ENCODE results near the gene HDGF. TPM values are rescaled to one million over a fixed set of nuclear protein-coding genes. Genes with fewer than 3 reads are reported as not detected.

HDGF gene
- total and polyA plus RNA-seq, 2 of the 8 experiments (the other 6 are each of a cell fraction or from before 2014, with no cell fraction given): 145 to 391 TPM

DNA sequence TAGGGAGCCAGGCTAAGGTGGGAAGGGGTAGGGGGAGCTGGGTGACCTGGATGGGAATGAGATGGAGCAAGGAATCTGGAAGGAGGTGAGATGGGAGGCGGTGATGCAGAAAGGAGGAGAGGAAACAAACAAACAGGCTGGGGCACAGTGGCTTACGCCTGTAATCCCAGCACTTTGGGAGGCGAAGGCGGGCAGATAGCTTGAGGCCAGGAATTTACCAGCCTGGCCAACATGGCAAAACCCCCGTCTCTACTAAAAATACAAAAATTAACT, 56.8 kb downstream of the HDGF start:
- no peak overlapping the region for H3K23ac ChIP-seq (ENCODE audit: insufficient read length)
- ChIA-PET CTCF (ENCODE audit: partially characterized antibody) (interaction anchor here (0.6 to 66.0 kb wide), 7 partner anchors 7 to 165 kb away, joined by 3 to 4284 read pairs (median 132); partner anchors contain the start of genes BCAN, CRABP2, HAPLN2 and INSRR), POLR2A (ENCODE audit: partially characterized antibody) (interaction anchor here (1.1 to 13.9 kb wide), 7 partner anchors 10 to 62 kb away, joined by 3 to 530 read pairs (median 19); partner anchors contain the start of genes CRABP2, ISG20L2, METTL25B and NES)
- H2BK12ac ChIP-seq (ENCODE audit: low read depth, low read length): peak overlapping the region; percentile 99
- H3K4me2 ChIP-seq (ENCODE audit: insufficient read depth in 1 of 2, low read depth in 2 of 2, low read length in 2 of 2): peak overlapping the region; percentile 14 to 72
- peaks cover 10% of the 10 kb centered on the region; the same call in 1 of the 2 replicates for H3K23me2 ChIP-seq (ENCODE audit: low read depth, low read length)
- TF ChIP-seq, protein P1, sequence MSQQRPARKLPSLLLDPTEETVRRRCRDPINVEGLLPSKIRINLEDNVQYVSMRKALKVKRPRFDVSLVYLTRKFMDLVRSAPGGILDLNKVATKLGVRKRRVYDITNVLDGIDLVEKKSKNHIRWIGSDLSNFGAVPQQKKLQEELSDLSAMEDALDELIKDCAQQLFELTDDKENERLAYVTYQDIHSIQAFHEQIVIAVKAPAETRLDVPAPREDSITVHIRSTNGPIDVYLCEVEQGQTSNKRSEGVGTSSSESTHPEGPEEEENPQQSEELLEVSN (IDR thresholded peaks at IDR 0.05): no peak
- no peak for TF ChIP-seq SP4 (IDR thresholded peaks at IDR 0.05; ENCODE audit: low read length)
- TF ChIP-seq POLR2AphosphoS5 (IDR thresholded peaks at IDR 0.05; ENCODE audit: low read depth, low read length): no peak
- H2BK5ac ChIP-seq (ENCODE audit: low read depth, low read length): peak overlapping the region; percentile 97; the same call in 1 of the 2 replicates
- FAIRE-seq (no peak), DNase-seq (ENCODE audit: low read depth in 1 of 2, low spot score in 2 of 2) (no peak)
- H3K56ac ChIP-seq (replicated peaks; ENCODE audit: insufficient read length, low read depth, low read length): no peak overlapping the region
- no peak overlapping the region for H2AFZ ChIP-seq (ENCODE audit: low read length)
- no peak overlapping the region for H3K9ac ChIP-seq (replicated peaks in 1 of 4; ENCODE audit: extremely low read depth in 1 of 4, low read depth in 3 of 4, low read length in 3 of 4)
- peak overlapping the region; percentile 93 for H3K18ac ChIP-seq (ENCODE audit: extremely low read depth, low read length)
- no peaks in the 10 kb centered on the region for H3K79me2 ChIP-seq (ENCODE audit: control insufficient read depth in 1 of 2, insufficient read depth in 2 of 2, low read length in 2 of 2)
- no peaks in the 10 kb centered on the region for H3K79me1 ChIP-seq (ENCODE audit: low read depth, low read length)
- H4K5ac ChIP-seq (ENCODE audit: insufficient read length, low read depth, low read length): peak overlapping the region; percentile 44
- H2BK20ac ChIP-seq (ENCODE audit: low read length): peak overlapping the region; percentile 94
- peak overlapping the region; percentile 12 for H2BK120ac ChIP-seq (replicated peaks; ENCODE audit: low read depth, low read length)
- peak overlapping the region; percentile 74; the same call in 1 of the 2 replicates for H3K27ac ChIP-seq (ENCODE audit: low read depth, low read length)
- H4K8ac ChIP-seq (ENCODE audit: extremely low read depth, insufficient read depth, low read length): peak overlapping the region; percentile 19; the same call in 1 of the 2 replicates
- H3K14ac ChIP-seq (ENCODE audit: insufficient read length): no peak overlapping the region
- H3K4me1 ChIP-seq (replicated peaks in 1 of 4; ENCODE audit: control insufficient read depth in 3 of 4, insufficient read depth in 4 of 4, low read length in 3 of 4): peaks cover 24 to 45% (median 37%) of the 10 kb centered on the region in 4 experiments
- no peak overlapping the region for H3K4ac ChIP-seq (replicated peaks; ENCODE audit: insufficient read length, low read depth, low read length)
- peaks cover 0 to 7% (median 0%) of the 10 kb centered on the region in 4 experiments; a peak in 2 of 7 replicates for H3K27me3 ChIP-seq (replicated peaks in 1 of 4; ENCODE audit: control insufficient read depth in 3 of 4, extremely low read depth in 1 of 4, insufficient read depth in 3 of 4, low read length in 3 of 4)
- H3K4me3 ChIP-seq (ENCODE audit: extremely low read depth in 1 of 4, insufficient read depth in 2 of 4, low read depth in 3 of 4, low read length in 4 of 4): peak overlapping the region in 1 of 4 experiments; percentile 49; a peak in 2 of 8 replicates
- H3K9me3 ChIP-seq (ENCODE audit: insufficient read depth in 2 of 2, low read depth in 1 of 2, low read length in 1 of 2): no peaks in the 10 kb centered on the region
- peaks cover 8 to 19% (median 11%) of the 10 kb centered on the region in 4 experiments for H3K36me3 ChIP-seq (ENCODE audit: control insufficient read depth in 2 of 4, insufficient read depth in 4 of 4, low read length in 3 of 4)
- H4K20me1 ChIP-seq (replicated peaks in 1 of 2; ENCODE audit: control insufficient read depth in 1 of 2, insufficient read depth in 2 of 2, low read length in 2 of 2): no peaks in the 10 kb centered on the region
- WGBS, 2 experiments (ENCODE audit: extremely low coverage in 1 of 2, insufficient coverage in 1 of 2, insufficient read length in 1 of 2, insufficient replicate concordance in 2 of 2, low coverage in 1 of 2, low lambda C conversion rate in 2 of 2, missing lambda C conversion rate in 1 of 2): 77% methylated on average over 5 of the region's 5 CpGs; no CpG with 5 or more reads in 1 of the 2 experiments
- no peak overlapping the region for H2AK5ac ChIP-seq (ENCODE audit: low read depth, low read length)
- H4K91ac ChIP-seq (replicated peaks; ENCODE audit: insufficient read length, low read length): peak overlapping the region; percentile 96
- H2BK15ac ChIP-seq (ENCODE audit: low read length): peak overlapping the region; percentile 72; the same call in 1 of the 2 replicates

Measured in H1 (cell line).